CD4-positive, CD25-positive, alpha-beta regulatory T cell (primary cell): ENCODE data around the gene SDHB. TPM values are rescaled to one million over a fixed set of nuclear protein-coding genes. Genes with fewer than 3 reads are reported as not detected.

Experiments
- ATAC-seq, 2 donors: fragments of 150-1000 bp; cut with Tn5 transposase; one replicate each; pipeline ENCODE4 v1.10.0; 2021; ENCODE audit warnings: low read depth in 2 of 2, moderate number of reproducible peaks in 2 of 2, moderate library complexity in 1 of 2
- DNase-seq, 3 donors: peaks; one replicate each; pipeline versions ENCODE4 v3.0.0 to v3.0.0-alpha.2; 2012 to 2022; ENCODE audit warnings: mixed read lengths in 1 of 3
- H3K27ac ChIP-seq: one replicate; pipeline ENCODE4 v1.7.0; 2013; ENCODE audit warnings: mild to moderate bottlenecking, low read length; ENCODE audit not compliant: insufficient read depth, poor library complexity, severe bottlenecking
- H3K27me3 ChIP-seq: one replicate; pipeline ENCODE4 v1.7.0; 2013; ENCODE audit warnings: low read length; ENCODE audit not compliant: control insufficient read depth, insufficient read depth
- H3K36me3 ChIP-seq: one replicate; pipeline ENCODE4 v1.7.0; 2013; ENCODE audit warnings: mild to moderate bottlenecking, low read length, moderate library complexity; ENCODE audit not compliant: control insufficient read depth, insufficient read depth
- H3K4me1 ChIP-seq: 2 replicates; pipeline ENCODE4 v1.7.0; 2013; ENCODE audit warnings: mild to moderate bottlenecking, low read length; ENCODE audit not compliant: insufficient read depth, control insufficient read depth, poor library complexity, severe bottlenecking
- H3K4me3 ChIP-seq: one replicate; pipeline ENCODE4 v1.7.0; 2013; ENCODE audit warnings: low read depth, mild to moderate bottlenecking, low read length, moderate library complexity
- H3K9me3 ChIP-seq, 2 experiments: 1 replicate in 1 of 2; 2 replicates in 1 of 2; pipeline ENCODE4 v1.7.0; 2013; ENCODE audit warnings: low read length in 2 of 2, mild to moderate bottlenecking in 1 of 2, moderate library complexity in 1 of 2; ENCODE audit not compliant: control insufficient read depth in 2 of 2
- H3K27ac Mint-ChIP-seq, 3 donors: one replicate each; pipeline ENCODE4 v1.8.0; 2020 to 2022; ENCODE audit warnings: mild to moderate bottlenecking in 3 of 3, mixed read lengths in 3 of 3, moderate library complexity in 2 of 3
- H3K27me3 Mint-ChIP-seq: one replicate; pipeline ENCODE4 v1.8.0; 2022; ENCODE audit warnings: mild to moderate bottlenecking, mixed read lengths
- H3K36me3 Mint-ChIP-seq: one replicate; pipeline ENCODE4 v1.8.0; 2020; ENCODE audit warnings: mixed read lengths
- H3K4me1 Mint-ChIP-seq, 4 donors: one replicate each; pipeline ENCODE4 v1.8.0; 2020 to 2022; ENCODE audit warnings: mixed read lengths in 4 of 4, mild to moderate bottlenecking in 1 of 4
- H3K4me3 Mint-ChIP-seq, 4 donors: one replicate each; pipeline ENCODE4 v1.8.0; 2020 to 2022; ENCODE audit warnings: mild to moderate bottlenecking in 4 of 4, mixed read lengths in 4 of 4, moderate library complexity in 3 of 4
- H3K9me3 Mint-ChIP-seq, 7 donors: one replicate each; pipeline ENCODE4 v1.8.0; 2020 to 2022; ENCODE audit warnings: mixed read lengths in 7 of 7, mild to moderate bottlenecking in 3 of 7, moderate library complexity in 2 of 7
- polyA plus RNA-seq, 4 donors: library from polyadenylated mRNA; unstranded; fragments of 300-500 nt; fragmentation: Illumina TruSeq; gene quantifications; one replicate each; pipeline ENCODE4 v1.2.3, GENCODE V29; 2021
- total RNA-seq: library from RNA; stranded (reverse); gene quantifications from one replicate; pipeline ENCODE4 v1.2.3, GENCODE V29; 2022

The SDHB gene
- total RNA-seq, result 65.5 TPM
- polyA plus RNA-seq, result 100 to 1,000 TPM; 139 to 207 (median 171) TPM

GRCh38 chr1:17053685-17054410 is at the start of gene SDHB:
Gene SDHB, minus strand, starts transcription at chr1:17054032. Its CDS starts 13 bp downstream, at chr1:17054019.
- Histone ChIP-seq H3K27me3 (no peaks in the 10 kb centered on the region), H3K4me3 (peak within 1 kb of the TSS; percentile 93), H3K27ac (peak within 1 kb of the TSS; percentile 80), H3K36me3 (peaks cover 19% of the 10 kb centered on the region), H3K4me1 (peaks cover 13% of the 10 kb centered on the region), H3K9me3 (no peaks in the 10 kb centered on the region)
- ATAC-seq (peak; percentile 99), DNase-seq (peak; percentile 97 to 100 (median 98))
- no peaks in the 10 kb centered on the region for H3K36me3 Mint-ChIP-seq
- no peaks in the 10 kb centered on the region for H3K9me3 Mint-ChIP-seq
- peak within 1 kb of the TSS; percentile 95 to 99 (median 99) for H3K27ac Mint-ChIP-seq
- H3K27me3 Mint-ChIP-seq, result peaks cover 4% of the 10 kb centered on the region
- peaks cover 7 to 35% (median 21%) of the 10 kb centered on the region in 4 donors for H3K4me1 Mint-ChIP-seq
- H3K4me3 Mint-ChIP-seq, result peak within 1 kb of the TSS; percentile 95 to 100 (median 99)

GRCh38 chr1:17102232-17102631 is 48.4 kb upstream of the SDHB start:
- no peaks in the 10 kb centered on the region for H3K27me3 ChIP-seq
- no peaks in the 10 kb centered on the region for H3K4me1 Mint-ChIP-seq
- no peaks in the 10 kb centered on the region for H3K36me3 ChIP-seq
- H3K4me3 Mint-ChIP-seq, result no peak overlapping the region
- H3K4me3 ChIP-seq, result no peak overlapping the region
- ATAC-seq, result no peak
- no peaks in the 10 kb centered on the region for H3K9me3 ChIP-seq
- no peak for DNase-seq
- no peaks in the 10 kb centered on the region for H3K4me1 ChIP-seq
- no peaks in the 10 kb centered on the region for H3K9me3 Mint-ChIP-seq
- H3K27me3 Mint-ChIP-seq, result peaks cover 10% of the 10 kb centered on the region
- H3K27ac ChIP-seq, result no peak overlapping the region
- no peaks in the 10 kb centered on the region for H3K36me3 Mint-ChIP-seq
- H3K27ac Mint-ChIP-seq, result no peak overlapping the region

GRCh38 chr1:17101261-17101660 is 47.4 kb upstream of the SDHB start:
- ATAC-seq (no peak), DNase-seq (no peak)
- Mint-ChIP-seq H3K4me3 (no peak overlapping the region), H3K9me3 (no peaks in the 10 kb centered on the region), H3K4me1 (no peaks in the 10 kb centered on the region), H3K27me3 (peaks cover 8% of the 10 kb centered on the region), H3K27ac (no peak overlapping the region), H3K36me3 (no peaks in the 10 kb centered on the region)
- H3K4me1 ChIP-seq, result no peaks in the 10 kb centered on the region
- H3K4me3 ChIP-seq, result no peak overlapping the region
- H3K9me3 ChIP-seq, result no peaks in the 10 kb centered on the region
- H3K27ac ChIP-seq, result no peak overlapping the region
- no peaks in the 10 kb centered on the region for H3K27me3 ChIP-seq
- no peaks in the 10 kb centered on the region for H3K36me3 ChIP-seq

GRCh38 chr1:17099616-17100340 is 45.9 kb upstream of the SDHB start:
- no peaks in the 10 kb centered on the region for H3K36me3 Mint-ChIP-seq
- H3K4me1 Mint-ChIP-seq, result no peaks in the 10 kb centered on the region
- DNase-seq, result no peak
- H3K27ac Mint-ChIP-seq, result no peak overlapping the region
- Histone ChIP-seq H3K4me3 (no peak overlapping the region), H3K9me3 (no peaks in the 10 kb centered on the region), H3K4me1 (no peaks in the 10 kb centered on the region), H3K36me3 (no peaks in the 10 kb centered on the region), H3K27me3 (no peaks in the 10 kb centered on the region), H3K27ac (no peak overlapping the region)
- H3K4me3 Mint-ChIP-seq, result no peak overlapping the region
- no peaks in the 10 kb centered on the region for H3K9me3 Mint-ChIP-seq
- ATAC-seq, result no peak
- H3K27me3 Mint-ChIP-seq, result peaks cover 4% of the 10 kb centered on the region

GRCh38 chr1:17098446-17099317 is 44.9 kb upstream of the SDHB start:
- no peaks in the 10 kb centered on the region for H3K4me1 ChIP-seq
- H3K27me3 Mint-ChIP-seq, result peaks cover 5% of the 10 kb centered on the region
- DNase-seq (no peak), ATAC-seq (no peak)
- H3K36me3 Mint-ChIP-seq, result no peaks in the 10 kb centered on the region
- no peaks in the 10 kb centered on the region for H3K36me3 ChIP-seq
- H3K9me3 ChIP-seq, result no peaks in the 10 kb centered on the region
- H3K27ac ChIP-seq, result no peak overlapping the region
- no peaks in the 10 kb centered on the region for H3K27me3 ChIP-seq
- no peaks in the 10 kb centered on the region for H3K4me1 Mint-ChIP-seq
- peaks cover 0 to 2% (median 0%) of the 10 kb centered on the region in 7 donors for H3K9me3 Mint-ChIP-seq
- H3K4me3 ChIP-seq, result no peak overlapping the region
- peak overlapping the region in 1 of 3 donors; percentile 53 for H3K27ac Mint-ChIP-seq
- no peak overlapping the region for H3K4me3 Mint-ChIP-seq

GRCh38 chr1:17097787-17098186 is 44.0 kb upstream of the SDHB start:
- H3K9me3 Mint-ChIP-seq, result peaks cover 0 to 2% (median 0%) of the 10 kb centered on the region in 7 donors
- no peak overlapping the region for H3K4me3 Mint-ChIP-seq
- Histone ChIP-seq H3K4me3 (no peak overlapping the region), H3K27ac (no peak overlapping the region), H3K36me3 (no peaks in the 10 kb centered on the region), H3K4me1 (no peaks in the 10 kb centered on the region), H3K9me3 (no peaks in the 10 kb centered on the region), H3K27me3 (no peaks in the 10 kb centered on the region)
- no peaks in the 10 kb centered on the region for H3K36me3 Mint-ChIP-seq
- DNase-seq (no peak), ATAC-seq (no peak)
- no peak overlapping the region for H3K27ac Mint-ChIP-seq
- peaks cover 7% of the 10 kb centered on the region for H3K27me3 Mint-ChIP-seq
- H3K4me1 Mint-ChIP-seq, result no peaks in the 10 kb centered on the region

- Histone ChIP-seq H3K9me3 (no peaks in the 10 kb centered on the region), H3K36me3 (no peaks in the 10 kb centered on the region), H3K27ac (no peak overlapping the region), H3K4me1 (no peaks in the 10 kb centered on the region), H3K4me3 (no peak overlapping the region), H3K27me3 (no peaks in the 10 kb centered on the region)
- Mint-ChIP-seq H3K36me3 (no peaks in the 10 kb centered on the region), H3K4me1 (no peaks in the 10 kb centered on the region), H3K9me3 (peaks cover 0 to 2% (median 0%) of the 10 kb centered on the region in 7 donors), H3K27me3 (peaks cover 11% of the 10 kb centered on the region), H3K27ac (peak overlapping the region in 1 of 3 donors; percentile 26), H3K4me3 (no peak overlapping the region)
- no peak for DNase-seq
- no peak for ATAC-seq
Measured at GRCh38 chr1:17097147-17097546, 43.3 kb upstream of the SDHB start.
